ENCODE data around the gene CFAP57. TPM values are rescaled to one million over a fixed set of nuclear protein-coding genes. Genes with fewer than 3 reads are reported as not detected.
A peak's percentile ranks its signal among the peaks of the same experiment; 100 is the strongest.

The CFAP57 gene
- total RNA-seq, 1 experiment from 2014 or later: 0.23 TPM

DNA sequence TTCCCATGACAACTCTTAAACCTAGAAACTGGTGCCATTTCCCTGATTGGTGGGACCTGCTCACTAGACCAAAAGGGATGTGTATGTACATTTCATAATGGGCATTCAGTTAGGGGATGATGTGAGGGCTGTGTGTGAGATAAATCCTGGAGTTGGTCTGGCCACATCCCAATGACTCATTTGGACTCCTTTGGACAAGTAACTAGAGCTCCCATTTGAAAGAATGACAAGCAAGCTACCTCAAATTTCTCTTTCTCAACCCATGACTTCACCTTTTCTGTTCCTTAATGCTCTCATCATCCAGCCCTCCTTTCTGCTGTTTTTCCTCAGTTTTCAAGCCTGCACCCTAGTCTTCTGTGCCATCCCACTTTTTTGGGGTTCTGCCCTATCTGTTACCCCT is 27.9 kb upstream of the CFAP57 start:
- Mint-ChIP-seq H3K9me3 (ENCODE audit: unreplicated experiment) (no peaks in the 10 kb centered on the region), H3K4me3 (ENCODE audit: unreplicated experiment) (no peak overlapping the region), H3K36me3 (ENCODE audit: insufficient read depth, unreplicated experiment) (peaks cover 11% of the 10 kb centered on the region), H3K27me3 (ENCODE audit: insufficient read depth, unreplicated experiment) (no peaks in the 10 kb centered on the region), H3K27ac (ENCODE audit: unreplicated experiment) (no peak overlapping the region), H3K4me1 (ENCODE audit: low read depth, unreplicated experiment) (peaks cover 7% of the 10 kb centered on the region)
- TF ChIP-seq CTCF (IDR thresholded peaks at IDR 0.05; ENCODE audit: insufficient read depth in 1 of 2, low read depth in 1 of 2, low read length in 1 of 2, severe bottlenecking in 1 of 2, unreplicated experiment in 1 of 2): no peak
- H3K36me3 ChIP-seq (ENCODE audit: control insufficient read depth, insufficient read depth, low read length): no peaks in the 10 kb centered on the region; the same call in 1 of the 2 replicates
- H3K9me3 ChIP-seq: no peaks in the 10 kb centered on the region
- ChIA-PET CTCF (no interaction called here), POLR2A (no interaction called here)
- no TSS peak for BruUV-seq (replicated peaks)
- H3K4me3 ChIP-seq (ENCODE audit: low read depth, low read length): no peak overlapping the region
- no peaks in the 10 kb centered on the region for H3K4me1 ChIP-seq
- DNase-seq: no peak
- no peaks in the 10 kb centered on the region for H3K27me3 ChIP-seq (replicated peaks; ENCODE audit: control insufficient read depth, insufficient read depth, low read length)
- intact Hi-C loops (cut with micrococcal nuclease; ENCODE audit: unreplicated experiment): no loop called here

GRCh38 chr1:43147625-43148327 is 24.4 kb upstream of the CFAP57 start:
- no peak for TF ChIP-seq CTCF (IDR thresholded peaks at IDR 0.05; ENCODE audit: insufficient read depth in 1 of 2, low read depth in 1 of 2, low read length in 1 of 2, severe bottlenecking in 1 of 2, unreplicated experiment in 1 of 2)
- no peak overlapping the region for H3K4me3 ChIP-seq (ENCODE audit: low read depth, low read length)

DNA sequence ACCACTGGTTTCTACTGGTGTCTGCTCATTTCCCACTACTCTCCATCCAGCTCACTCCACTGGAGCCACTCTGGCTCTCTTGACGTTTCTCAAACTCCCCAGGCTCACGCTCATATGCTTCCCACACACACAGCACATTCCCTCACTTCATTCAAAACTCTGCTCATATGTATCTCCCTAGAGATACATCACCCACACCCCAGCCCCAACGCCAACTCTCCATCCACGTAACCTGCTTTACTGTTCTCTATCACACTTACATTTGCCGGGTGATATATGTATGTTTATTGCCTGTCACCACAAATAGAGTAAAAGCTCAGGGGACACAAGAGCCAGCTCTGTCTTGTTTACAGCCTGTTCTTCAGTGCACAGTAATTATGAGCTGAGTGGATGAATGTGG is 22.2 kb upstream of the CFAP57 start:
- POLR2A ChIA-PET: no interaction called here

More at GRCh38 chr1:43147625-43148327, 24.4 kb upstream of the CFAP57 start:
- H3K36me3 Mint-ChIP-seq (ENCODE audit: insufficient read depth, unreplicated experiment): peaks cover 11% of the 10 kb centered on the region
- H3K4me3 Mint-ChIP-seq (ENCODE audit: unreplicated experiment): no peak overlapping the region
- ChIA-PET CTCF (no interaction called here), POLR2A (no interaction called here)
- H3K27ac Mint-ChIP-seq (ENCODE audit: unreplicated experiment): no peak overlapping the region
- Histone ChIP-seq H3K9me3 (no peaks in the 10 kb centered on the region), H3K27me3 (replicated peaks; ENCODE audit: control insufficient read depth, insufficient read depth, low read length) (no peaks in the 10 kb centered on the region), H3K36me3 (ENCODE audit: control insufficient read depth, insufficient read depth, low read length) (no peaks in the 10 kb centered on the region; the same call in 1 of the 2 replicates), H3K4me1 (no peaks in the 10 kb centered on the region)
- H3K9me3 Mint-ChIP-seq (ENCODE audit: unreplicated experiment): no peaks in the 10 kb centered on the region
- DNase-seq: peak; percentile 37 to 40
- peaks cover 7% of the 10 kb centered on the region for H3K4me1 Mint-ChIP-seq (ENCODE audit: low read depth, unreplicated experiment)
- H3K27me3 Mint-ChIP-seq (ENCODE audit: insufficient read depth, unreplicated experiment): no peaks in the 10 kb centered on the region
- no TSS peak for BruUV-seq (replicated peaks)
- intact Hi-C loops (cut with micrococcal nuclease; ENCODE audit: unreplicated experiment): no loop called here

More for the DNA sequence above, 22.2 kb upstream of the CFAP57 start:
- H3K4me3 ChIP-seq (ENCODE audit: low read depth, low read length): no peak overlapping the region
- intact Hi-C loops (cut with micrococcal nuclease; ENCODE audit: unreplicated experiment): no loop called here
- peaks cover 4% of the 10 kb centered on the region for H3K36me3 Mint-ChIP-seq (ENCODE audit: insufficient read depth, unreplicated experiment)
- H3K27me3 ChIP-seq (replicated peaks; ENCODE audit: control insufficient read depth, insufficient read depth, low read length): no peaks in the 10 kb centered on the region
- H3K9me3 ChIP-seq: no peaks in the 10 kb centered on the region
- CTCF ChIA-PET: no interaction called here
- H3K9me3 Mint-ChIP-seq (ENCODE audit: unreplicated experiment): no peaks in the 10 kb centered on the region
- H3K27ac Mint-ChIP-seq (ENCODE audit: unreplicated experiment): no peak overlapping the region
- BruUV-seq (replicated peaks): no TSS peak
- DNase-seq: no peak
- H3K27me3 Mint-ChIP-seq (ENCODE audit: insufficient read depth, unreplicated experiment): no peaks in the 10 kb centered on the region
- H3K36me3 ChIP-seq (ENCODE audit: control insufficient read depth, insufficient read depth, low read length): no peaks in the 10 kb centered on the region; the same call in 1 of the 2 replicates
- no peak overlapping the region for H3K4me3 Mint-ChIP-seq (ENCODE audit: unreplicated experiment)
- no peaks in the 10 kb centered on the region for H3K4me1 ChIP-seq
- H3K4me1 Mint-ChIP-seq (ENCODE audit: low read depth, unreplicated experiment): no peaks in the 10 kb centered on the region
- TF ChIP-seq CTCF (IDR thresholded peaks at IDR 0.05; ENCODE audit: insufficient read depth in 1 of 2, low read depth in 1 of 2, low read length in 1 of 2, severe bottlenecking in 1 of 2, unreplicated experiment in 1 of 2): no peak
